Naive B cell (primary cell): Measurements from ENCODE around the gene DUS1L. TPM values are rescaled to one million over a fixed set of nuclear protein-coding genes. Genes with fewer than 3 reads are reported as not detected.

ENCODE experiments used
- ATAC-seq, 2 donors: fragments of 150-1000 bp; cut with Tn5 transposase; 2 replicates each; pipeline ENCODE4 v1.10.0; 2021; ENCODE audit warnings: low read depth in 2 of 2, mild to moderate bottlenecking in 2 of 2, moderate library complexity in 2 of 2
- DNase-seq: peaks from one replicate; pipeline ENCODE4 v3.0.0; 2022
- H3K27ac Mint-ChIP-seq, 6 donors: one replicate each; pipeline ENCODE4 v1.8.0; 2020 to 2022; ENCODE audit warnings: mild to moderate bottlenecking in 6 of 6, mixed read lengths in 6 of 6, moderate library complexity in 5 of 6, inconsistent platforms in 2 of 6
- H3K27me3 Mint-ChIP-seq, 3 donors: one replicate each; pipeline ENCODE4 v1.8.0; 2021 to 2022; ENCODE audit warnings: mixed read lengths in 3 of 3, mild to moderate bottlenecking in 1 of 3
- H3K36me3 Mint-ChIP-seq, 2 donors: one replicate each; pipeline ENCODE4 v1.8.0; 2020 to 2022; ENCODE audit warnings: mixed read lengths in 2 of 2, inconsistent platforms in 1 of 2, mild to moderate bottlenecking in 1 of 2
- H3K4me1 Mint-ChIP-seq, 3 donors: one replicate each; pipeline ENCODE4 v1.8.0; 2020 to 2022; ENCODE audit warnings: mixed read lengths in 3 of 3, inconsistent platforms in 1 of 3, mild to moderate bottlenecking in 1 of 3, moderate library complexity in 1 of 3
- H3K4me3 Mint-ChIP-seq, 8 donors: one replicate each; pipeline ENCODE4 v1.8.0; 2020 to 2022; ENCODE audit warnings: mild to moderate bottlenecking in 8 of 8, mixed read lengths in 8 of 8, moderate library complexity in 8 of 8, inconsistent platforms in 2 of 8
- H3K9me3 Mint-ChIP-seq, 7 donors: one replicate each; pipeline ENCODE4 v1.8.0; 2020 to 2022; ENCODE audit warnings: mixed read lengths in 7 of 7, mild to moderate bottlenecking in 5 of 7, inconsistent platforms in 2 of 7, moderate library complexity in 1 of 7
- polyA plus RNA-seq, 6 donors: library from polyadenylated mRNA; unstranded; fragments of 300-500 nt; fragmentation: Illumina TruSeq; gene quantifications; one replicate each; pipeline ENCODE4 v1.2.3, GENCODE V29; 2021; ENCODE audit warnings: low read depth in 6 of 6

DUS1L gene
- polyA plus RNA-seq, 6 donors from 2014 or later: 52.4 to 86.5 (median 68.2) TPM

DNA sequence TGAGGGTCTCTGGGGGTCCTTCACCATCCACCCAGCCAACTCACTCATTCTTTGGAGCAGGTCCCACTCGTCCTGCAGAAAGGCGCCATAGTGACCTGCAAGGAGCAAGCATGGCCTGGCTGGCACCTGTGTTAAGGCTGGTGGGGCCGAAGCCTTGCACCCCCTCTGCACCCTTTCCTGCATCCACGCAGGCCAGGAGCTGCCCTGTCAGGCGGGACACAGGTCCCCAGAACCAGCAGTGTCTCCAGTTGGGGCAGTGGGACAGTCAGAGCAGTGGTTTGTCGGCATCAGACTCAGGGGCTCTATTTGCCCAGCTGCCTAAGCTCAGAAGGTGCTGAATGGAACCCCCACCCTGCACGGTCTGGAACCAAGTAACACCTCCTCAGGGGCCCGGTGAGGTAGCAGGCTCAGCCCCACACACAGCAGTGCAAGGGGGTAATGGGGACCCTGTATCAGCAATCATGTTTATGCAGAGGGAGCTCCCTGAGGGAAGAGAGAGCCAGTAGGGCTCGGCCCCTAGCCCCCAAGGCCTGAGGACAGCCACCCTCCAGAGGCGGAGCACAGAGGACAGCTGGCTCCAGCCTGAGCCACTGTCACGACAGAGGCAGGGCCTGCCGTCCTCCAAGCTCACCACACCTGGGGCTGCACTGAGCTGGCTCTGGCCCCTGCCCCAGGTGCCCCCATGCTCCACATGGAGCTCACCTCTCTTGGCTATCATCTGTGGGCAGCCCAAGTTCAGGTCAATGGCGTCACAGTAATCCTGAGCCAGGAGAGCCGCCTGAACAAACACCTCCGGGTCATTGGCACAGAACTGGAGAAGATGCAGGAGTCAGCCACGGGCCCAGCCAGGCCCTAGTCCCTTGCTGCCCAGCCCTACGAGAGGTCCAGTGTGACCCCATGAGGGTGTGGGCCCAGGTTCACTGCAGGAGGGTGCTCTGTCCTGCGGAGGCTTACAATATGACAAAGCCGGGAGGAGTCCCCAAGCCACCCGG, 1.9 kb downstream of the DUS1L start:
- Mint-ChIP-seq H3K9me3 (no peaks in the 10 kb centered on the region), H3K27ac (peak overlapping the region in 3 of 6 donors; percentile 36 to 76 (median 39)), H3K4me1 (peaks cover 0 to 8% (median 0%) of the 10 kb centered on the region in 3 donors), H3K36me3 (no peaks in the 10 kb centered on the region), H3K27me3 (no peaks in the 10 kb centered on the region), H3K4me3 (peak overlapping the region; percentile 67 to 88 (median 78))
- ATAC-seq (no peak), DNase-seq (no peak)

DNA sequence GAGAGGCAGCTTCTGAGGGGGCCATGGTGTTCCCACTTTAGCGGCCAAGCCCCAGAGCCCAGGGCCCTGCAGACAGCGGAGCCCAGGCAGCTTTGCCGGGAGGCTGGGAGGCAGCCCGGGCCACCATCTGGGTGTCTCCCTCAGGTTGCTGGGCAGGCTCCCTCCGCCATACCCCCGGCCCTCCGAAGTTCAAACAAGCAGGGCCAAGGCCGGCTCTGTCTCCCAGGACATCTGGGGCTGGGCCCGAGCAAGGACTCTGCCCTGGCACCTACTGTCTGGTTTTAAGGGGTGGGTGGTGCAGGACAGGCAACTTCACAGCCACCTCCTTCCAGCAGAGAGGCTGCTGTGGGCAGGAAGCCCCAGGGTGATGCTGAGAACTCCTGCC, 2.6 kb downstream of the DUS1L start:
- H3K4me3 Mint-ChIP-seq: peak overlapping the region in 1 of 8 donors; percentile 27
- H3K4me1 Mint-ChIP-seq: peaks cover 0 to 8% (median 0%) of the 10 kb centered on the region in 3 donors
- no peaks in the 10 kb centered on the region for H3K27me3 Mint-ChIP-seq
- H3K9me3 Mint-ChIP-seq: no peaks in the 10 kb centered on the region
- H3K27ac Mint-ChIP-seq: no peak overlapping the region
- H3K36me3 Mint-ChIP-seq: no peaks in the 10 kb centered on the region
- no peak for ATAC-seq
- DNase-seq: no peak

DNA sequence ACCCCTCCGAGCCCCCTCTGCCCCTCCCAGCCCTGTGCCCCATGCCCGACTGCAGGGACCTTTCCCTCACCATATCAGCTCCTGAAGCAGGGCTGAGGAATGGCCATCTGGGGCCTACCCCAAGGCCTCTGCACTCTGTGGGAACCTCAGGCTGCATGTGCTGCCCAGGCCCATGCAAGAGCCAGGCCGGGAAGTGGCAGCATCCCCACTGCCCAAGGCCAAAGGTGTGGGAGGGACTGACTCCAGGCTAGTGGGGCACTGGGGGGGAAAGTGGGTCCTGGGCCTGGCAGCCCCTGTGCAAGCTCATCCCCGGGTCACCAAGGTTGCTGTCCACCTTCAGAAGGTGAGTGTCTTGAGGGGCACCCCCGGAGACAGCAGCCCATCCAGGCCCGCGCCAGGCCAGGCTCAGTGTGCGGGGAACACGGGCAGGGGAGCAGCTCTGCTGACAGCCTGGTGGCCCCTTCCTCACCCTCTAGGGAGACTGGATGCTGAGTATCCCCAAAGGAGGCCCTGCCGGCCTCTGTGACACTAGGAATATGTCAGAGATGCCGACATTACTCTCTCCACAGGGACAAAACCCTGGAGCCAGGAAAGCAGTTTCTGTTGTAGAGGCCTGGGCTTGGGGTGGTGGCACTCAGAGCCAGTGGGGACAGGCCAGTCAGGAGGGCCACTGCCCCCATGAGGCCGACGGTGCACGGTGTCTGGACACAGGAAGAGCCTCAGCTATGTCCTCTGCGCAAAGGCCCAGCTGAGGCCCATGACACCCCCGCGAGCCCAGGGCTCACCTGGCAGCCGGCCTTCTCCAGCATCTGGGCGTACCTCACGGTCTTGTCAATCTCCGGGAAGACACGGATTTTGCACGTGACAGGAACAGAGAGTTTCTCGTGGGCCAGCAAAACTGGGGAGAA, 3.3 kb downstream of the DUS1L start:
- H3K4me3 Mint-ChIP-seq: peak overlapping the region in 2 of 8 donors; percentile 27 to 30
- no peaks in the 10 kb centered on the region for H3K36me3 Mint-ChIP-seq
- H3K27me3 Mint-ChIP-seq: no peaks in the 10 kb centered on the region
- no peak for DNase-seq
- ATAC-seq: no peak
- H3K9me3 Mint-ChIP-seq: no peaks in the 10 kb centered on the region
- H3K4me1 Mint-ChIP-seq: peaks cover 0 to 7% (median 0%) of the 10 kb centered on the region in 3 donors
- H3K27ac Mint-ChIP-seq: peak overlapping the region in 1 of 6 donors; percentile 75

DNA sequence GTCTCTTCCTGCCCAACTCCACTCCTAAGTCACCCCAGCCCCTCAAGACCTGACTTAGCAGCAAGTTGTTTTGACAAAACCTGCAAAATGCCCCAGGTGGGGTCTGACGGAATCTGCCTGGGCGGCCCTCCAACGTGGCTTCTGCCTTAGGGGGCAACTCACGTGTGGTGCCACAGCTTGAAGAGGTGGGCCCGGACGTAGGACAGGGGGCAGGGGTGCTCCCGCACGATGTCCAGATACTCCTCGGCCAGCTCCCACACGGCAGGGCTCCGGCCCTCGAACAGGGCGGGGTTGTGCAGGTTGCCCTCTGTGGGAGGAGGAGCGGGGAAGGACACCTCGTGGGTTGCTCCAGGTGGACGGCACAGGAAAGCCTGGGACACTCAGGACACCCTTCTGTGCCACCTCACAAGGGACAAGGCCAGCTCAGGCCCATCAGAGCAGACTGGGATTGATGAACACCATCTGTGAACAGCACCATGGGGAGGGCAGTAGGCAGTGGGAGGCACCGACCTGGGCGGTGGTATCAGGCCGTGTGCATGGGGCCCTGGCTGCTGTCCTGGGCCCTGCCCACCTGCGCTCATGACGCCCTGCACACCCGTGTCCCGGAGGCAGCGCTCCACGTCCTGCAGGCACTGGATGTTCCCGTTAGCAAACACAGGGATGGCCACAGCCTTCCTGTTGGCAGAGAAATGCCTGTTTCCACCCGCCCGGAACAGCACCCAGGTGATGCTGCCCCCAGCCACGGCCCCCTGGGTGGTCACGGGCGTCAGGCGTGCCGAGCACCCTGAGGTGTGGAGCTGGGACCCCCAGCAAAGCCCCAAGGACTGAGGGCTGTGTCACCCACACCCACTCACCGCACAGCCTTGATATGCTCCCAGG, 4.3 kb downstream of the DUS1L start:
- Mint-ChIP-seq H3K27ac (peak overlapping the region in 2 of 6 donors; percentile 63 to 67), H3K9me3 (no peaks in the 10 kb centered on the region), H3K27me3 (no peaks in the 10 kb centered on the region), H3K36me3 (no peaks in the 10 kb centered on the region), H3K4me3 (no peak overlapping the region), H3K4me1 (peaks cover 0 to 2% (median 0%) of the 10 kb centered on the region in 3 donors)
- DNase-seq (no peak), ATAC-seq (no peak)

DNA sequence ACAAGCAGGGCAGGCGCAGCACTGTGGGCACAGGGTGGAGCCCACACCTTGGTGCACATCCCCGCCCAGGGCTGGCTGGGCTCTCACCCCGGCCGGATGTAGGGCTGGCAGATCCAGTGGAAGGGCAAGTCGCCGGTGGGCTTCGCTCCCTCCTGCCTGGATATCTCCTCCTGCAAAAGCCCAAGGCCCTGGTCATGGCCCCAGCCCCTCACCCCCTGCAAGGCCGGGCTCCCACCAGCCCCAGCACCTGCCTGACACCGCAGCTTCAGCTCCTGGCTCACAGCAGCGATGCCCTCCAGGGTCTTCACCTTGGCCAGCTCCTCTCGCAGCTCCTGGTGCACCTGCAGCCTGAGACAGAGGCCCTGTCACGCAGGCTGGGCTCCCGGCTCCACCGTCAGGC, 5.0 kb downstream of the DUS1L start:
- ATAC-seq: no peak
- Mint-ChIP-seq H3K9me3 (no peaks in the 10 kb centered on the region), H3K27me3 (no peaks in the 10 kb centered on the region), H3K4me1 (no peaks in the 10 kb centered on the region), H3K27ac (peak overlapping the region in 2 of 6 donors; percentile 63 to 67), H3K36me3 (no peaks in the 10 kb centered on the region), H3K4me3 (no peak overlapping the region)
- no peak for DNase-seq

DNA sequence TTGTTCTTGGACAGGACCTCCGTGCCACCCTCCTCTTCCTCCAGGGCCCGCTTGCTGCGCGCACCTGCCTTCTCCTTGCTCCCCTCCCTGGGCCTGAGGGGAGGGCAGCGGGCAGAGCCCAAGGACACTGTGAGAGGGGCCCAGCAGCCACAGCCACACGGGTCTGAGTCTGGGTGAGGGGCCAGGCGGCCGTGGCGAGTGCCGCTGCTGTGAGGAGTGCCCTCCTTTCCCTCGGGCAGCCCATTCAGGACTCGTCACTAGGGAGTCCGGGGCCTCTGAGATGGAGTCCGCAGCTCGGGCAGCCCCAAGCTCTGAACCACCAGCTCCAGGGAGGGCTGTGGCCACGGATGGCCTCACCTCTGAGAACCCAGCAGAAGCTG, 5.6 kb downstream of the DUS1L start:
- Mint-ChIP-seq H3K9me3 (no peaks in the 10 kb centered on the region), H3K27me3 (no peaks in the 10 kb centered on the region), H3K36me3 (no peaks in the 10 kb centered on the region), H3K4me3 (peak overlapping the region in 2 of 8 donors; percentile 9 to 47), H3K4me1 (peaks cover 0 to 2% (median 0%) of the 10 kb centered on the region in 3 donors), H3K27ac (peak overlapping the region in 2 of 6 donors; percentile 76 to 78)
- DNase-seq (no peak), ATAC-seq (no peak)

DNA sequence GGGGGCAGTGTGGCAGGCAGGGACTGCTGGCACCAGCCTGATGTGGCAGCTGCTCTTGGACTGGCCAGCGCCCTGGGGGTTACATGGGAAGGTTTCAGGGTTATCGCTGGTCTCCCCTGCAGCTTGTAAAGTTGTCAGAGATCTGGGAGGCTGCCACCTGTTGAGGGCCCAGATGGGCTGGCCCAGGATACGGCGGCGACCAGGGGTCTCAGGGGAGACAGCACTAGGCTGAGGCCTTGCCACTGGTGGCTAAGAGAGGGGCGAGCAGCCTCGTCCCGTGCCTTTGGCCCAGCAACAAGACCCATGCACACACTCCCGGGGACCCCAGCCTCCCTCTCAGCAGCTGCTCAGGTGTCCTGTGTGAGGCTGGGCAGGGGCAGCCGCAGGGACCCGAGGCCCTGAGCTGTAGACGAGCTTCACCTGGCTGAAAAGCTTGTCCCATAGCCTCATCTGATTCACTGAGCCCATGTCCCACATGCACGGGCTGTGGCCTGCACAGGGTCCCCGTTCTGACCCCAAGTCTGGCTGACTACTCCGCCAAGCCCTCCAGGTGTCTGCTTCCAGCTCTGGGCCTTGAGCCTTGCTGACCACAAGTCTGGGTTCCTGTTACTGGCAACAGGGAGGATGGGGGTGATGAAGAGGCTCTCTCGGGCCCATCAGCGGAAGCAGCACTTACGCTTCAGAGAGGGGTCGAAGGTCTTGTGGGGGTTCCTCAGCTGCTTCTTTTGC, 6.2 kb downstream of the DUS1L start:
- Mint-ChIP-seq H3K27me3 (no peaks in the 10 kb centered on the region), H3K4me3 (no peak overlapping the region), H3K36me3 (no peaks in the 10 kb centered on the region), H3K27ac (no peak overlapping the region), H3K4me1 (peaks cover 0 to 4% (median 0%) of the 10 kb centered on the region in 3 donors), H3K9me3 (no peaks in the 10 kb centered on the region)
- DNase-seq (no peak), ATAC-seq (no peak)

DNA sequence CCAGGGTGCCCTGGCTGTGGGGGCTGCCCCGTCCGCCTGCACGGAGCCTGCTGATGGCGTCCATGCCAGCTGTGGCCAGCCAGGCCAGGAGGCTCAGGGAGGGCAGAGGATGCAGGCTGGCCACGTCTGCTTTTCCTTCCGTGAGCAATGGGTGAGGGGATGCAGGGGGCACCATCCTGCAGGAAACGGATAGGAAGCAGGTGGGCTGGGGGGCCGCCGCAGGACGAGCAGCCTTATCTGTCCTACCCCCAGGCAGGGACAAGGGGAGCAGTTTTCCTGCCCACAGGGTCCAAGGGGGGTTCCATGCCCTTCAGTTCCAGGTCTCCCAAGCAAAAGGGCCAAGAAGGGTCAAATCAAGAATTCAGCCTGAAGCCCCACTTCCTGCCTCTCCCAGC, 6.8 kb downstream of the DUS1L start:
- H3K36me3 Mint-ChIP-seq: no peaks in the 10 kb centered on the region
- no peaks in the 10 kb centered on the region for H3K9me3 Mint-ChIP-seq
- ATAC-seq: no peak
- H3K27ac Mint-ChIP-seq: peak overlapping the region in 1 of 6 donors; percentile 82
- no peak overlapping the region for H3K4me3 Mint-ChIP-seq
- H3K27me3 Mint-ChIP-seq: no peaks in the 10 kb centered on the region
- DNase-seq: no peak
- H3K4me1 Mint-ChIP-seq: peaks cover 0 to 4% (median 0%) of the 10 kb centered on the region in 3 donors

DNA sequence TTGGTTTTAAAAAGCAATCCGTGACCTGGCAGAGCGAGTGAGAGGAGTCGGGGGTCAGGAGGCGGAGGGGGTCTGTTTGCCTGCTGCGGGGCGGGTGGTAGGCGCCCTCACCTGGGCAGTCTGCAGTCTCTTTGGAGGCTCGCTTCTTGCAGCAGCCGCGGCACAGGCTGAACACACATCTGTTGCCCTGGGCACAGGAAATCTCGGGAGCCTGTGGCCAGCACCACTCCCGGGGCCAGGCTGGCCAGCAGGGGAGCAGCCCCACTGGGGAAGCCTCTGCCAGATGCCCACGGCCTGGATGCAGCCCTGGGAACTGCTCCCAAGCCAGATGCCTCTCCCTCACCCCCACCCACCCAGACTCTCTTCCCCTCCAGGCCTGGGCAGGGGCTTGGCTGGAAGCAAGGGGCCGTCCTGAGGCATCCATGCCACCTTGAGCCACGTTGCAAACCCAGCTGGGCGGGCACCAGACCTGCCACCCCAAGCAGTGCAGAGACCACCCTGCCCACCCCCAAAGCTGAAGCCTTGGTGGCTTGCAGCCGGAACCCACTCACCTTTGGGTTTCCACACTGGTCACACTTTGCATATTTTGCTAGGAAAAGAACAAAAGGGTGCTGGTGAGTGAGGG, 7.3 kb downstream of the DUS1L start:
- no peaks in the 10 kb centered on the region for H3K9me3 Mint-ChIP-seq
- peak overlapping the region in 2 of 6 donors; percentile 15 to 82 for H3K27ac Mint-ChIP-seq
- ATAC-seq (no peak), DNase-seq (no peak)
- no peak overlapping the region for H3K4me3 Mint-ChIP-seq
- H3K27me3 Mint-ChIP-seq: no peaks in the 10 kb centered on the region
- peaks cover 0 to 4% (median under 1%) of the 10 kb centered on the region in 3 donors for H3K4me1 Mint-ChIP-seq
- H3K36me3 Mint-ChIP-seq: no peaks in the 10 kb centered on the region

DNA sequence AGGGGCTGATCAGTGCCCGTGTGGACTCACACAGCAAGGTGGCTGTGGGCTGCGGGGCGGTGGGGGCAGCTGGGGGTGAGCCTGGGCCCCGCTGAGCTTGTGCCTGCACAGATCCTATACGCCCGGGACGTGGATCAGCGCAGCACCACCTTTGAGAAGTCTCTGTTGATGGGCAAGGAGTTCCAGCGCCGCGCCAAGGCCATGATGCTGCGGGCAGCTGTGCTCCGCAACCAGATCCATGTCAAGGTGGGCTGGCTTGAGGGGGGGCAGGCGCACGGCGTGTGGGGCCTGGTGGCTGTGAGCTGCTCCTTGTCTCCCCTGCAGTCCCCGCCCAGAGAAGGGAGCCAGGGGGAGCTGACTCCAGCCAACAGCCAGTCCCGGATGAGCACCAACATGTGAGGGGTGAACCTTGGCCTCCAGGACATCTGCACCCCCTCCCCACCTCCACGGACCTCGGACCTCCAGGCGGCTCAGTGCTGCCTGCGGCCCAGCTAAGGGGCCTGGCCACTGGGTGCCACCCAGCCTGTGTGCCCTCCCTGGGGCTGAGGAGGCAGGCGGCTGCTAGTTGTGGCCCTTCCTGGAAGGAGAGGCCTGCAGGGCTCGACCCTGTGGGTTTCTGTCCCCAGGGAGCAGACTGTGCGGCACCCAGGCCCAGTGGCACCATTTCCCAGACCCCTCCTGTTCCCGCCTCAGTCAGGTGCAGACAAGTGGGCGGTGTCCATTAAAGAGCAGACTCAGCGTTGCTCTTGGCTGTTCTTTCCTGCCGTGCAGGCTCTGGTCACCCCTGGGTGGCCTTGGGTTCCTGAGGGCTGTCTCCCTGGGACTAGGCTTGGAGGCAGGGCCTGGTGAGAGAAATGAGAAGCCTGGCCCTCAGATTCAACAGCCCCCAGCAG, 8.6 kb downstream of the DUS1L start:
- Mint-ChIP-seq H3K27me3 (no peaks in the 10 kb centered on the region), H3K27ac (no peak overlapping the region), H3K4me3 (no peak overlapping the region), H3K9me3 (no peaks in the 10 kb centered on the region), H3K36me3 (no peaks in the 10 kb centered on the region), H3K4me1 (peaks cover 0 to 8% (median 4%) of the 10 kb centered on the region in 3 donors)
- ATAC-seq: no peak
- no peak for DNase-seq

DNA sequence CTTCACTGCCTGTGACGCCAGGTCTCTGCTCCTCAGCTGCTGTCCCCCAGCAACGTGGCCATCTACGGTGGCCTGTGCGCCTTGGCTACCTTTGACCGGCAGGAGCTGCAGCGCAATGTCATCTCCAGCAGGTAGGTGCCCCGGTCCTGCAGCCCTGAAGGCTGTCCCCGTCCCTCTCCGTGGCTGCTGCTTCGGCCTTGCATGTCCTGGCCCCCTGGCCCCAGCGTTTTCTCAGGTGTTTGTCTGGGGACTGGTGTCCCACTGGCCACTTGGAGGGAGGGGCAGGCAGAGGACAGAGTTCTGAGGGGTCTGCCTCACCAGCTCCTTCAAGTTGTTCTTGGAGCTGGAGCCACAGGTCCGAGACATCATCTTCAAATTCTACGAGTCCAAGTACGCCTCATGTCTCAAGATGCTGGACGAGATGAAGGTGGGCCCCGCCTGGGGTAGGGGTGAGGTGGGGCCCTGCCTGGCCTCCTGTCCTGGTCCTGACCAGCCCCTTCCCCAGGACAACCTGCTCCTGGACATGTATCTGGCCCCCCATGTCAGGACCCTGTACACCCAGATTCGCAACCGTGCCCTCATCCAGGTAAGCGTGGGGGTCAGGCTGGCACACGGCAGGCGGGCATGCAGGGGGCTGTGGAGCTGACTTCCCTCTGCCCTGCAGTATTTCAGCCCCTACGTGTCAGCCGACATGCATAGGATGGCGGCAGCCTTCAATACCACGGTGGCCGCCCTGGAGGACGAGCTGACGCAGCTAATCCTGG, 9.5 kb downstream of the DUS1L start:
- Mint-ChIP-seq H3K27me3 (no peaks in the 10 kb centered on the region), H3K4me3 (peak overlapping the region in 2 of 8 donors; percentile 38 to 52), H3K9me3 (no peaks in the 10 kb centered on the region), H3K27ac (no peak overlapping the region), H3K36me3 (no peaks in the 10 kb centered on the region), H3K4me1 (peaks cover 0 to 8% (median 4%) of the 10 kb centered on the region in 3 donors)
- no peak for DNase-seq
- no peak for ATAC-seq
